Stomach (tissue), 4 donors: ENCODE measurements around the gene HMGN4.

Experiments
- CTCF ChIP-seq, 7 experiments: fragments of 450-650 bp in 4 of 7; fragments of 200-600 bp in 3 of 7; sonication (generic) in 3 of 7; IDR thresholded peaks; one replicate each; pipeline ENCODE4 v1.5.1; 2016 to 2019; ENCODE audit warnings: antibody characterized with exemption in 7 of 7, control low read depth in 2 of 7, mild to moderate bottlenecking in 1 of 7
- EP300 ChIP-seq: sonication (generic); formaldehyde crosslinking; IDR thresholded peaks from one replicate; pipeline ENCODE4 v1.6.1; 2017; ENCODE audit warnings: antibody characterized with exemption
- POLR2A ChIP-seq, 4 donors: fragments of 450-650 bp; IDR thresholded peaks; one replicate each; pipeline ENCODE4 v1.6.1; 2016; ENCODE audit warnings: antibody characterized with exemption in 4 of 4, control low read depth in 2 of 4, mild to moderate bottlenecking in 1 of 4, moderate library complexity in 1 of 4
- POLR2AphosphoS5 ChIP-seq, 3 donors: sonication (generic); formaldehyde crosslinking; IDR thresholded peaks; one replicate each; pipeline ENCODE4 v1.6.1; 2016; ENCODE audit warnings: antibody characterized with exemption in 3 of 3

GRCh38 chr6:26552640-26553188 is 14.5 kb downstream of the HMGN4 start:
- no peak for TF ChIP-seq CTCF (IDR thresholded peaks at IDR 0.05)
- no peak for TF ChIP-seq POLR2A (IDR thresholded peaks at IDR 0.05)
- TF ChIP-seq EP300 = no peak
- TF ChIP-seq POLR2AphosphoS5 (IDR thresholded peaks at IDR 0.05) = no peak
